ENCODE measurements around the gene AIF1.

AIF1 gene

DNA sequence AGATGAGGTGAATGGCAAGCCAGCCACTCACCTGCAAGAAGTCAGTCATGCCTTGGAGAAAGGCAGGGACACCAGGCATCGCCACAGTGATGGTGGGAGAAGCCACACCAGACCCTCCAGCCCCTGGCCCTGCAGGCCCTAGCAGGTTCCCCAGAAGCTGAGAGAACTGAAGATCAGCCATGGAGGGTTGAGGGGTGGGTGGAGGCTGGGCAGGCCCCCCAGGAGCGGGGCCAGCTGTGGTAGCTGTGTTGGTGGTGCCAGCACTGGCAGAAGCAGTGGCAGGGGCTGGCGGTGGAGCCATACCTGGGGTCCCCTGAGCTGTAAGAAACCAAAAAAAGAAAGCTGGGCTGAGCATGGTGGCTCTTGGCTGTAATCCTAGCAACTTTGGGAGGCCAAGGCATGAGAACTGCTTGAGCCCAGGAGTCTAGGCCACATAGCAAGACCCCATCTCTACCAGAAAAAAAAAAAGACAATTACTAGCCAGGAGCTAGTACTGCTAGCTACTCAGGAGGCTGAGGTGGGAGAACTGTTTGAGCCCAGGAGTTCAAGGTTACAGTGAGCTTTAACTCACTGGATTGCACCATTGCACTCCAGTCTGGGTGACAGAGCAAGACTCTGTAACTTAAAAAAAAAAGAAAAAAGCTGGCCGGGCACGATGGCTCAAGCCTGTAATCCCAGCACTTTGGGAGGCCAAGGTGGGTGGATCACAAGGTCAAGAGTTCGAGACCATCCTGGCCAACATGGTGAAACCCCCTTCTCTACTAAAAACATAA, 27.9 kb downstream of the AIF1 start:
- no peak for DNase-seq (ENCODE audit: low spot score)

DNA sequence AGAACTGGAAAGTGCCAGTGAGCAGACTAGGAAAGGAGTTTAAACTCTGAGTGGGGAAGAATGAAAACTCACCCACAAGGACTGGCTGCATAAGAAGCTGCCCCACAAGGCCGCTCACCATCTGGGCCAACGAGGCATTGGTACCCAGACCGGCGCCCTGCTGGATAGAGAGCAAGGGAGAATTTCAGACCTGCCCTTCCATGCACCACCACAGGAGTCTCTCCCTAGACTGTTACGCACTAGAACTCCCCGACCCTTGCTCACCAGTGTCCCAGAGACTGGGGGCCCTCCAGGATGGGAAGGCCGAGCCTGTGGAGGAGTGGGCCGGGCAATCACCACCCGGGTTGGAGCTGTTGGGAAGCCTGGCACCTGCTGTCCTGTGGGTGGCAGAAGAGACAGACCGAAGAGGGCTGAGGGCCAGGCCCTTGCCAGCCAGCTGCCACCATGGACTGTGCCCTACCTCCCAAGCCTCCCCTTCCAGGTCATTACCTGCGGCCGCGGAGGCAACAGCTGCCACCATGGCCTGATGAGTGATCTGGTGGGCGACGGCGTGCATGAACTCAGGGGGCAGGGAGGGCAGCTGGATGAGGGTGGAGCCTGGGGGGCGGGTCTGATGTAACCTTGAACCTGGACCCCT, 28.9 kb downstream of the AIF1 start:
- no peak for DNase-seq (ENCODE audit: low spot score)

GRCh38 chr6:31645325-31645724, 30.3 kb downstream of the AIF1 start:
- DNase-seq (ENCODE audit: low spot score): no peak

- peak; percentile 78 for DNase-seq (ENCODE audit: low spot score)
Observed at GRCh38 chr6:31651602-31652191, 36.7 kb downstream of the AIF1 start.

DNA sequence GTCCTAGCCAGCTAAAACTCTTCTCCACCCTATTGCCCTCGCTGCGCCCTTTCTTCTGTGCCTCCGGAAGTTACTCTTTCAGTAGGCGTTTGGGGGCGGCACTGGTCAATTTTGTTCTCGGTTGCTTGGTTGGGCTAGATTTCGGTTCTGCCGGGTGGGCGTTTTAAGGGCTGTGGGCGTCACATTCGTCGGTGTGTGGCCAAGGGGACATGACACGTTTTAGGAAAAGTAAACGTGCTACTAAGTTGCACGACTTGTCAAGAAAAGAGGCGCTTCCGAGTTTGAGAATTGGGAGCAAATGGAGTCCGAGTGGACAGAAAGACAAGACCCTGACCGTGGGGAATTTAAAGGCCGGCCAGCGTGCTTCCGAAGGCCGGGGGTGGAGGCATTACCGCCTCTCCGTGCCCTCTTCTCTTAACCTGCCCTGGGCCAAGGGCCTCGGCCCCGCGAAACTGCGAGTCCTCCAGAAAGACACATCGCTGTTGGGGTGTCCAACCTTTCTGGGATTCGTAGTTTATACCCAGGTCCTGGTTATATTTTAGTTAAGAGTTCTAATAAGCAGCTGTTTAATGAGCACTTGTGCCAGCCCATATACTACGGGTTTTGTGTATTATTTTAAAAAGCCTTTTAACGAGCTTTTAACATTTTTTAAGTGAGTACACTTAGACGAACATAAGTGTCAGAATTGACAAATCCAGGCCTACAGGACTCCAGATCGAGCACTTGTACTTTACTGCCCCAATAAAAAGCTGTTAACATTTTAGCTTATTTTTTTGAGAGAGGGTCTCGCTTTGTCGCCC, 38.1 kb downstream of the AIF1 start:
- DNase-seq (ENCODE audit: low spot score): no peak

GRCh38 chr6:31654574-31655348, 39.7 kb downstream of the AIF1 start:
- DNase-seq (ENCODE audit: low spot score): no peak

DNA sequence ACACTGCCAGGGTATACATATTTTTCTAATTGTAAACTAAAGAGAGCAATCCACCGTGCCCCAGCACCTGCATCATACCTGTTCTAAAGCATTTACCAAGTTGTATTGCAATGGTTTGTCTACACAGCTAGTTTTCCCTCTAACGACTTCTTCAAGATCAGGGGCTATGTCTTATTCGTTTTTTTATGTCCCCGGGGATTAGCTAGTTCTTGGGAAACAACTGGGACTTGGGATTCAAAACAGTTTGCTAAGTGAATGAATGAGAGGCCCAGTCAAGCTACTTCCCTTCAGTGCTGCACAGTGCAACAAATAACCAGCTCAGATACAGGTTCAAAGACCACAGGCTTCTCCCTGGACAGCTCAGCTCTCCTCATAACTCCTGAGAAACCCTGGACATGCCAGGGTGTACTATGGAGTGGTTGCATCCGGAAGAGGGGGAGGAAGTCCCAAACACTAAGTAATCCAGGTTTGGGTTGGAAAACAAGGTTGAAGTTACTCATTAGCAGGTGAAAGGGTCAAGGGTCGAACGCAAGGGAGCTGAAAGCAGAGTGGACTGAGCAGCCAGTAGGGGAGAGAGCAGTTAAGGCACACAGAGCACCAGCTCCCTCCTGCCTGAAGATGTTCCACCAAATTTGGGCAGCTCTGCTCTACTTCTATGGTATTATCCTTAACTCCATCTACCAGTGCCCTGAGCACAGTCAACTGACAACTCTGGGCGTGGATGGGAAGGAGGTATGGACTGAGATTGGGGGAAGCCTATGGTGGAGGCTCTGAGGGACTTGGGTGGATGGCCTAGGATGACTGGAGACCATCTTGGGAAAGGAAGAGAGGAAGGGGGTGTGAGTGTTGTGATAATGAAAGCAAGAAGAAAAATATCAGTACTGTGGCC, 40.6 kb downstream of the AIF1 start, which contains the start of gene APOM:
Gene APOM (plus strand): TSS at position 546 of the 889 bp plus-strand sequence. CDS start 73 bp downstream, at position 619.
- no peak for DNase-seq (ENCODE audit: low spot score)

DNA sequence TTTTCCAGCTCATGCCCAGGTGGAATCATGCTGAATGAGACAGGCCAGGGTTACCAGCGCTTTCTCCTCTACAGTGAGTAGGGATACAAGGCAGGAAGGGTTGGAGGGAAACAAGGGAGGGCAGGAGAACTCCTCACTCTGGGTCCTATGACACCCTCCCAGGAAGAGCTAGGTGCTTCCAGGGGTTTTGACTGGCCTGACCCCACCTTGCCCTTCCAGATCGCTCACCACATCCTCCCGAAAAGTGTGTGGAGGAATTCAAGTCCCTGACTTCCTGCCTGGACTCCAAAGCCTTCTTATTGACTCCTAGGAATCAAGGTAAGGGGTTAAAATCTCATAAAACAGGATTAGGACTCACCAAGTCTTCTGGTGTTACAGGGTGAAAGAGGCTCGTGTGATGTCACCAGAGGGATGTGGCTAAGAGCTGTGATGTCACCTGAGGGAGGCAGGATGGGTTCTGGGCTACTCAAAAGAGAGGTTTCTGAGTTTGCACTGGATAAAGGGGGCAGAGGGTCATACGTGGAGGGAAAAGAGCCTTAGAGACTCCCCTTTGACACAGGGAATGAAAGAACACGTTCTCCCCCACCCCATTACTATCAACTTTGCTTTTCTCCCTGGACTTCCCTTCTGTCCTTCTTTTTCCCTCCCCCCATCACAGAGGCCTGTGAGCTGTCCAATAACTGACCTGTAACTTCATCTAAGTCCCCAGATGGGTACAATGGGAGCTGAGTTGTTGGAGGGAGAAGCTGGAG, 42.5 kb downstream of the AIF1 start:
- no peak for DNase-seq (ENCODE audit: low spot score)

GRCh38 chr6:31658158-31658688, 43.2 kb downstream of the AIF1 start:
- DNase-seq (ENCODE audit: low spot score): no peak

DNA sequence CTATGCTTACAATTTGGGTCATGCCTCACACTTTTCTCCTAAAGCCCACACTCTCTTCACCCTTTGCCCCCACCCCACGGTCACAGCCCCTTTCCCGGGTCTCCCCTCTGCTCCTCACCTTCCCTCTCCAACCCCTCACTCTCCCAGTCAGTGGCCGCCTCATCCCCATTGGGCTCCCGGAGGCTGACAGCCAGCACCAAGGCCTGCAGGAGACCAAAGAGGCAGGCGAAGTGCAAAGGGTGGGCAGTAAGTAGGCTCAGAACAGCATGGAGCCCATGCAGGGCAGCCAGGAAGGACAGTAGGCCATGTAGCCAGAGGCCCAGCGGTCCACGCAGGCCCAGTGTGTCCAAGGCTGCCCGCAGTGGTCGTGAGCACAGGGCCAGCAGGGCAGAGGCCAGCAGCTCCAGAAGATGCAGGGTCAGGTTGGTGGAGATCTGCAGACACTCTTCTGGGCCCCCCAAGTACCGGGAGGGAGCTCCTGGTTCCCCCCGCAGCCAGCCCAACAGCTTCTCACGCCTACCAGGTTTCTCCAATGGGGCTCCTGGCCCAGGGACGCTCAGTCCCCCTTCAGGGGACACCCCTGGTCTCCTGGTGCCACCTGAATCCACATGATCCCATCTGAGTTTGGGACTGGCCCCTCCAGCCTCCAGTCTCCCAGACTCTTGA, 44.1 kb downstream of the AIF1 start:
- DNase-seq (ENCODE audit: low spot score): no peak

- DNase-seq (ENCODE audit: low spot score): no peak
Observed at GRCh38 chr6:31659649-31660380, 44.8 kb downstream of the AIF1 start.

- peak; percentile 86 for DNase-seq (ENCODE audit: low spot score)
Observed at GRCh38 chr6:31660381-31661261, 45.6 kb downstream of the AIF1 start, which contains the start of gene C6orf47. TSS of gene C6orf47 (minus strand) at chr6:31660778. CDS start at chr6:31659947, 831 bp downstream.

DNA sequence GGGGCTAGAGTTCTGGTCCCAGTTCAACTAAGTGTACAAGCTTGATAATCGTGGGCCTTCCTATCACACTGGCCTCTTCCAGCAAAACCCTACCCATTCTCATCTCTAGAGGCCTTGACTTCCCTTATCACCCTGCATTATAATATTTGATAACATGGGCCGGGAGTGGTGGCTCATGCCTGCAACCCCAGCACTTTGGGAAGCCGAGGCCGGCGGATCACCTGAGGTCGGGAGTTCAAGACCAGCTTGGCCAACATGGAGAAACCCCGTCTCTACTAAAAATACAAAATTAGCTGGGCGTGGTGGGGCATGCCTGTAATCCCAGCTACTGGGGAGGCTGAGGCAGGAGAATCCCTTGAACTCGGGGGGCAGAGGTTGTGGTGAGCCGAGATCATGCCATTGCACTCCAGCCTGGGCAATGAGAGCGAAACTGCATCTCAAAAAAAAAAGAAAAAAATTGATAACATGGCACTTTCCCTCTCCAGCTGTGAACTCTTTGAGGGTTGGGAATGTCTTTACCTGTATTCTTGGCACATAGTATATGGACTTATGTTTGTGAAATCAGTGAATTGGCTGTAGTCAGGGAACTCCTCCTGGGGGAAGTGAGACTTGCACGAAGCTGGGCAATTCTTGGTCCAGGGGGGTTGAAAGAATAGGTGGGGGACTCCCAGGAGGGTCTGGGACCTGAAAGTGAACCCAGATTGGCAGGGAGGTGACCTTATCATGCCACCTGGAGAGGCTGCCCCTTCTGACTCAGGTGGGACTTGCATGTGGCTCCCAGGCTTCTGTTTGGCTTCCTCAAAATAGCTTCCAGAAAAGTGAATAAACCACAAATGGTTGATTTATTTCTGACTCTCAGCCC, 46.5 kb downstream of the AIF1 start:
- no peak for DNase-seq (ENCODE audit: low spot score)

GRCh38 chr6:31662124-31662723, 47.2 kb downstream of the AIF1 start:
- DNase-seq (ENCODE audit: low spot score): no peak

DNA sequence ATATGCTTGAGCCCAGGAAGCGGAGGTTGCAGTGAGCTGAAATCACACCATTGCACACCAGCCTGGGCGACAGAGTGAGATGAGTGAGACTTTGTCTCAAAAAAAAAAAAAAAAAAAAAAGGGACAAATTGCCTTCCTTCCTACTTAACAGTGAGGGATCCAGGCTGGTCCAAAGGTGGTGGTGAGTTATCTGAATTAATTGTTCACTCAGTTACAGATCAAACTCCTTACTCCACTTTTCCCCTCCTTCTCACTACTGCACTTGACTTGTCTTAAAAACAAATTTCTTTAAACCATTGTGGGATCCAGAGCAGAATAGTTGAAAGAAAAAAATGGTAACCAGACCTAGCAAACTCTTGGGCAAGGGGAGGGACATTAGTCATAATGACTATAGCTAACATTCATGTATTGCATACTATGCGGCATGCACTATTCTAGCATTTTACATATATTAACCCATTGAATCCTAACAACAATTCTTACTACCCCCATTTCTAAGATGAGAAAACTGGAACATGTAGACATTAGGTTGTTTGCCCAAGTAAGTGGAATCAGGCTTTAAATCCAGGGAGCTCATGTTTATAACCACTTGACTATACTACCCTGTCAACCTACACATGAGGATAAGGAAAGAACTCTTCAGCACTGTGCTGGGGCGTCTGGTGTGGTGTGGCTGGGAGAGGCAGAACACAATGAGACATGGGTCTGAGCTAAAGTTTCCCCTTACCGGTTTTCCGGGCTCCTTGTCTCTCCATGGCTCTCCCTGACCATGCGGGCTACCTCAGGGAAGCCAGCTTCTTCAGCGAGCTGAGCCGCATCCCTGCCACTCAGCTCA, 48.3 kb downstream of the AIF1 start:
- DNase-seq (ENCODE audit: low spot score): no peak

All from LoVo (cell line).